Endothelial cell of umbilical vein (primary cell): ENCODE results near the gene CIROP. TPM values are rescaled to one million over a fixed set of nuclear protein-coding genes. Genes with fewer than 3 reads are reported as not detected.

Experiments
- BruUV-seq: library from RNA; stranded (reverse); fragments of 400-500 nt; replicated peaks from 2 replicates; lab custom pipeline; 2021; lab: Mats Ljungman, UMichigan
- CTCF ChIA-PET: fragments of 300-600, 350-600 bp; sonication (Branson Sonifier 250); formaldehyde crosslinking; loops from one replicate; lab custom pipeline; 2021; ENCODE audit warnings: antibody characterized with exemption, inconsistent platforms; lab: Charles Lee
- POLR2A ChIA-PET: fragments of 300-600, 350-600 bp; sonication (Branson Sonifier 250); formaldehyde crosslinking; loops from one replicate; lab custom pipeline; 2021; ENCODE audit warnings: antibody characterized with exemption, inconsistent platforms; lab: Charles Lee
- DNase-seq: peaks from one replicate; pipeline ENCODE4 v3.0.0-alpha.2; 2011; ENCODE audit warnings: low read depth, low spot score
- FAIRE-seq: peaks from 2 replicates; lab custom pipeline; 2011; peaks lifted over from hg19 to GRCh38; lab: Jason Lieb, UNC
- H2AFZ ChIP-seq: 2 replicates; pipeline ENCODE4 v1.6.0; 2012; ENCODE audit warnings: low read depth, low read length, control low read depth, inconsistent platforms
- H3K27ac ChIP-seq: 2 replicates; pipeline ENCODE4 v1.5.1; 2011; ENCODE audit warnings: low read depth, mild to moderate bottlenecking, control low read depth, low read length, moderate library complexity; ENCODE audit not compliant: insufficient read depth
- H3K27me3 ChIP-seq, 2 experiments: 2 replicates each; pipeline versions ENCODE4 v1.6.0 to v1.6.1; 2011; ENCODE audit warnings: low read length in 2 of 2, mixed read lengths in 1 of 2; ENCODE audit not compliant: control insufficient read depth in 2 of 2, insufficient read depth in 2 of 2
- H3K36me3 ChIP-seq, 2 experiments: 2 replicates in 1 of 2; 3 replicates in 1 of 2; pipeline ENCODE4 v1.5.1; 2011; ENCODE audit warnings: low read length in 2 of 2, mild to moderate bottlenecking in 1 of 2, moderate library complexity in 1 of 2; ENCODE audit not compliant: control insufficient read depth in 2 of 2, insufficient read depth in 2 of 2; ENCODE audit errors: extremely low read depth in 1 of 2
- H3K4me1 ChIP-seq: 3 replicates; pipeline ENCODE4 v1.5.1; 2011; ENCODE audit warnings: mild to moderate bottlenecking, low read length; ENCODE audit not compliant: control insufficient read depth, insufficient read depth; ENCODE audit errors: extremely low read depth
- H3K4me2 ChIP-seq: 2 replicates; pipeline ENCODE4 v1.6.1; 2011; ENCODE audit warnings: low read length, control low read depth, mixed read lengths; ENCODE audit not compliant: insufficient read depth
- H3K4me3 ChIP-seq, 3 experiments: fragments of 200-600 bp in 1 of 3; sonication (generic), shearing (Covaris generic) in 1 of 3; replicated peaks in 1 of 3; 2 replicates each; pipeline ENCODE4 v1.5.1; 2011 to 2016; ENCODE audit warnings: control low read depth in 3 of 3, low read length in 3 of 3, mild to moderate bottlenecking in 2 of 3, inconsistent platforms in 1 of 3, low read depth in 1 of 3, moderate library complexity in 1 of 3; ENCODE audit not compliant: insufficient read depth in 1 of 3
- H3K79me2 ChIP-seq: 2 replicates; pipeline ENCODE4 v1.6.0; 2012; ENCODE audit warnings: low read length, inconsistent platforms; ENCODE audit not compliant: control insufficient read depth, insufficient read depth
- H3K9ac ChIP-seq: replicated peaks from 2 replicates; pipeline ENCODE3; 2011; ENCODE audit warnings: low read length, control low read depth; ENCODE audit not compliant: insufficient read depth; ENCODE audit errors: extremely low read depth
- H3K9me1 ChIP-seq: replicated peaks from 3 replicates; pipeline ENCODE4 v1.6.0; 2011; ENCODE audit warnings: mild to moderate bottlenecking, low read length; ENCODE audit not compliant: control insufficient read depth, insufficient read depth; ENCODE audit errors: extremely low read depth
- H3K9me3 ChIP-seq: replicated peaks from 2 replicates; pipeline ENCODE4 v1.5.1; 2012; ENCODE audit warnings: low read length, inconsistent platforms; ENCODE audit not compliant: control insufficient read depth, insufficient read depth
- H4K20me1 ChIP-seq: replicated peaks from 2 replicates; pipeline ENCODE3; 2011; ENCODE audit warnings: mild to moderate bottlenecking, low read length; ENCODE audit not compliant: control insufficient read depth, insufficient read depth; ENCODE audit errors: extremely low read depth
- CTCF ChIP-seq, 2 donors: IDR thresholded peaks; 1 replicate in 1 of 2; 2 replicates in 1 of 2; pipeline ENCODE4 v1.5.1; 2011; ENCODE audit warnings: low read length in 2 of 2, mild to moderate bottlenecking in 2 of 2, moderate library complexity in 2 of 2, control low read depth in 1 of 2, inconsistent platforms in 1 of 2, low read depth in 1 of 2; ENCODE audit not compliant: insufficient read depth in 1 of 2; ENCODE audit errors: extremely low read depth in 1 of 2
- EZH2 ChIP-seq: IDR thresholded peaks from 2 replicates; pipeline ENCODE4 v1.6.1; 2012; ENCODE audit warnings: borderline replicate concordance, low read depth, mild to moderate bottlenecking, moderate library complexity, low read length, inconsistent platforms; ENCODE audit not compliant: severe bottlenecking
- FOS ChIP-seq: IDR thresholded peaks from 2 replicates; pipeline ENCODE4 v1.6.1; 2011; ENCODE audit warnings: mild to moderate bottlenecking, low read length, moderate library complexity, borderline replicate concordance; ENCODE audit not compliant: insufficient read depth
- GATA2 ChIP-seq: IDR thresholded peaks from 2 replicates; pipeline ENCODE4 v1.7.0; 2011; ENCODE audit warnings: low read depth, mild to moderate bottlenecking, moderate library complexity, mixed read lengths, low read length; ENCODE audit not compliant: insufficient read length, insufficient read depth
- JUN ChIP-seq: IDR thresholded peaks from 2 replicates; pipeline ENCODE4 v1.6.1; 2011; ENCODE audit warnings: borderline replicate concordance, low read depth; ENCODE audit not compliant: insufficient read length, insufficient read depth
- MAX ChIP-seq: IDR thresholded peaks from 2 replicates; pipeline ENCODE4 v1.6.1; 2011; ENCODE audit not compliant: insufficient read depth, insufficient read length
- MYC ChIP-seq: IDR thresholded peaks from one replicate; pipeline ENCODE4 v1.6.1; 2011; ENCODE audit warnings: mild to moderate bottlenecking, low read depth, low read length
- POLR2A ChIP-seq: IDR thresholded peaks from 2 replicates; pipeline ENCODE4 v1.6.1; 2012; ENCODE audit warnings: low read depth, mild to moderate bottlenecking, control low read depth, low read length
- POLR2AphosphoS5 ChIP-seq: IDR thresholded peaks from 2 replicates; pipeline ENCODE4 v1.6.1; 2012; ENCODE audit warnings: low read depth, mild to moderate bottlenecking, control low read depth, low read length, moderate library complexity; ENCODE audit not compliant: insufficient read depth
- dilution Hi-C: fragments of 300-500 bp; cut with MboI; formaldehyde crosslinking; loops from one replicate; pipeline ENCODE4 v1.15.0; 2019; ENCODE audit warnings: low sequenced_read_pairs; ENCODE audit not compliant: extremely low pct_ligation_motif_present
- intact Hi-C: fragments of 100-400 bp; cut with micrococcal nuclease; formaldehyde crosslinking; loops from one replicate; pipeline ENCODE4 v1.10.0; 2022
- polyA plus RNA-seq, 4 experiments: library from polyadenylated mRNA; depleted of rRNA in 3 of 4; stranded (reverse) in 3 of 4; unstranded in 1 of 4; fragments of >200 nt; gene quantifications; 2 replicates each; pipeline versions ENCODE4 v1.2.1 to v1.2.3, GENCODE V29; 2011 to 2012; ENCODE audit warnings: missing spikeins in 1 of 4
- total RNA-seq: library from RNA; stranded (reverse); gene quantifications from 2 replicates; pipeline ENCODE4 v1.2.3, GENCODE V29; 2021

The CIROP gene
- total and polyA plus RNA-seq, 2 donors (not counting 3 experiments of a cell fraction or from before 2014, with no cell fraction given): not detected

- DNase-seq (no peak), FAIRE-seq (no peak)
- no peaks in the 10 kb centered on the region for H3K79me2 ChIP-seq
- H3K27me3 ChIP-seq: no peaks in the 10 kb centered on the region
- no peak overlapping the region for H2AFZ ChIP-seq
- no peak overlapping the region for H3K27ac ChIP-seq
- dilution Hi-C loops (no loop called here), intact Hi-C loops (loop anchor here (1.0 to 10.0 kb wide), 5 partner anchors 8 to 231 kb away; partner anchors contain the start of genes MRPL52 and PRMT5)
- peaks cover 12% of the 10 kb centered on the region for H3K4me1 ChIP-seq
- TF ChIP-seq CTCF (IDR thresholded peaks at IDR 0.05; ENCODE audit: extremely low read depth in 1 of 2, insufficient read depth in 1 of 2, low read depth in 1 of 2, low read length in 2 of 2): no peak
- no peak for TF ChIP-seq EZH2
- TF ChIP-seq POLR2A: no peak
- TF ChIP-seq MYC: no peak
- no peak for TF ChIP-seq POLR2AphosphoS5
- TF ChIP-seq GATA2: no peak
- TF ChIP-seq FOS: no peak
- TF ChIP-seq MAX: no peak
- no peak for TF ChIP-seq JUN
- ChIA-PET POLR2A (interaction anchor here (1.1 to 1.8 kb wide), 2 partner anchors 9 to 69 kb away, joined by 4 to 5 read pairs; no protein-coding TSS in a partner anchor), CTCF (interaction anchor here (0.9 to 13.4 kb wide), 9 partner anchors 9 to 82 kb away, joined by 3 to 1071 read pairs (median 5); partner anchors contain the start of gene AJUBA)
- H3K9me3 ChIP-seq: no peaks in the 10 kb centered on the region
- no TSS peak for BruUV-seq
- H3K4me3 ChIP-seq: no peak overlapping the region
- H3K4me2 ChIP-seq: peak overlapping the region; percentile 2
- no peak overlapping the region for H3K9ac ChIP-seq
- peaks cover 10 to 22% of the 10 kb centered on the region in 2 experiments for H3K36me3 ChIP-seq
- no peaks in the 10 kb centered on the region for H4K20me1 ChIP-seq
- no peaks in the 10 kb centered on the region for H3K9me1 ChIP-seq
These were observed 49.1 kb downstream of the CIROP start for GRCh38 chr14:23055621-23056144.
